Keratinocyte (primary cell): ENCODE data around the gene TBC1D8. TPM values are rescaled to one million over a fixed set of nuclear protein-coding genes. Genes with fewer than 3 reads are reported as not detected.

Experiments
- DNase-seq: peaks from one replicate; pipeline ENCODE4 v3.0.0-alpha.2; 2011; ENCODE audit warnings: low read depth, missing footprints, low spot score
- FAIRE-seq: peaks from 2 replicates; lab custom pipeline; 2011; peaks lifted over from hg19 to GRCh38; lab: Jason Lieb, UNC
- H2AFZ ChIP-seq: 2 replicates; pipeline ENCODE4 v1.6.0; 2012; ENCODE audit warnings: low read length, control low read depth, inconsistent platforms; ENCODE audit not compliant: control insufficient read depth
- H3K27ac ChIP-seq: 2 replicates; pipeline ENCODE4 v1.5.1; 2011; ENCODE audit warnings: low read length; ENCODE audit not compliant: control insufficient read depth, insufficient read depth
- H3K27me3 ChIP-seq: 3 replicates; pipeline ENCODE4 v1.6.0; 2011; ENCODE audit warnings: low read length; ENCODE audit not compliant: control insufficient read depth, insufficient read depth; ENCODE audit errors: extremely low read depth
- H3K36me3 ChIP-seq, 2 experiments: 2 replicates in 1 of 2; 3 replicates in 1 of 2; pipeline ENCODE4 v1.5.1; 2011; ENCODE audit warnings: low read length in 2 of 2, mild to moderate bottlenecking in 1 of 2; ENCODE audit not compliant: control insufficient read depth in 2 of 2, insufficient read depth in 2 of 2; ENCODE audit errors: extremely low read depth in 1 of 2
- H3K4me1 ChIP-seq: 3 replicates; pipeline ENCODE4 v1.5.1; 2011; ENCODE audit warnings: low read length; ENCODE audit not compliant: control insufficient read depth, insufficient read depth; ENCODE audit errors: extremely low read depth
- H3K4me2 ChIP-seq: 3 replicates; pipeline ENCODE4 v1.6.0; 2011; ENCODE audit warnings: low read depth, low read length; ENCODE audit not compliant: control insufficient read depth, insufficient read depth; ENCODE audit errors: extremely low read depth
- H3K4me3 ChIP-seq, 3 experiments: fragments of 200-600 bp in 1 of 3; sonication (generic) in 1 of 3; 2 replicates in 2 of 3; 3 replicates in 1 of 3; pipeline ENCODE4 v1.5.1; 2011 to 2016; ENCODE audit warnings: low read length in 3 of 3, mild to moderate bottlenecking in 3 of 3, control low read depth in 2 of 3, inconsistent platforms in 1 of 3, low read depth in 1 of 3, mixed read lengths in 1 of 3, mixed run types in 1 of 3, moderate library complexity in 1 of 3; ENCODE audit not compliant: control insufficient read depth in 2 of 3, insufficient read depth in 2 of 3; ENCODE audit errors: extremely low read depth in 1 of 3
- H3K79me2 ChIP-seq: 2 replicates; pipeline ENCODE4 v1.6.0; 2012; ENCODE audit warnings: low read length; ENCODE audit not compliant: control insufficient read depth, insufficient read depth
- H3K9ac ChIP-seq: 3 replicates; pipeline ENCODE4 v1.6.0; 2011; ENCODE audit warnings: low read length; ENCODE audit not compliant: control insufficient read depth, insufficient read depth; ENCODE audit errors: extremely low read depth
- H3K9me1 ChIP-seq: 3 replicates; pipeline ENCODE4 v1.6.0; 2011; ENCODE audit warnings: low read length; ENCODE audit not compliant: control insufficient read depth, insufficient read depth; ENCODE audit errors: extremely low read depth
- H3K9me3 ChIP-seq: 2 replicates; pipeline ENCODE4 v1.5.1; 2012; ENCODE audit warnings: low read depth, low read length; ENCODE audit not compliant: control insufficient read depth
- H4K20me1 ChIP-seq: 3 replicates; pipeline ENCODE4 v1.6.0; 2011; ENCODE audit warnings: low read length; ENCODE audit not compliant: control insufficient read depth, insufficient read depth; ENCODE audit errors: extremely low read depth
- CTCF ChIP-seq, 3 experiments: IDR thresholded peaks in 1 of 3; conservative IDR thresholded peaks in 1 of 3; optimal IDR thresholded peaks in 1 of 3; 2 replicates in 2 of 3; 3 replicates in 1 of 3; pipeline versions ENCODE3 to v1.5.1; 2011; ENCODE audit warnings: low read length in 3 of 3, mild to moderate bottlenecking in 3 of 3, moderate library complexity in 2 of 3, control low read depth in 1 of 3, inconsistent platforms in 1 of 3; ENCODE audit not compliant: insufficient read depth in 2 of 3; ENCODE audit errors: extremely low read depth in 1 of 3
- EZH2 ChIP-seq: IDR thresholded peaks from one replicate; pipeline ENCODE4 v1.6.1; 2012; ENCODE audit warnings: inconsistent platforms, mild to moderate bottlenecking, low read length, moderate library complexity
- dilution Hi-C: fragments of 300-500 bp; cut with MboI; formaldehyde crosslinking; loops from one replicate; pipeline ENCODE4 v1.7.0; 2020; ENCODE audit warnings: low sequenced_read_pairs; ENCODE audit not compliant: extremely low pct_ligation_motif_present
- polyA plus RNA-seq, 5 experiments: library from polyadenylated mRNA; depleted of rRNA in 3 of 5; stranded (reverse) in 3 of 5; stranded (forward) in 1 of 5; unstranded in 1 of 5; fragments of >200 nt; gene quantifications; 1 replicate in 1 of 5; 2 replicates in 3 of 5; 3 replicates in 1 of 5; pipeline versions ENCODE4 v1.2.1 to v1.2.3, GENCODE V29; 2011 to 2012; ENCODE audit warnings: missing spikeins in 2 of 5, low read depth in 1 of 5, low replicate concordance in 1 of 5

The TBC1D8 gene
- polyA plus RNA-seq, 1 donor (not counting 4 experiments of a cell fraction or from before 2014, with no cell fraction given) = 13.8 TPM

GRCh38 chr2:101111262-101111838 lies 39.8 kb downstream of the TBC1D8 start:
- Histone ChIP-seq H4K20me1 (no peaks in the 10 kb centered on the region), H2AFZ (no peak overlapping the region), H3K4me1 (peaks cover 44% of the 10 kb centered on the region), H3K79me2 (peaks cover 64% of the 10 kb centered on the region), H3K9me3 (no peaks in the 10 kb centered on the region), H3K4me3 (no peak overlapping the region), H3K9ac (no peak overlapping the region), H3K27me3 (no peaks in the 10 kb centered on the region), H3K4me2 (no peak overlapping the region), H3K27ac (no peak overlapping the region), H3K36me3 (no peaks in the 10 kb centered on the region), H3K9me1 (peaks cover 9% of the 10 kb centered on the region)
- DNase-seq (no peak), FAIRE-seq (no peak)
- dilution Hi-C loops = no loop called here
- no peak for TF ChIP-seq CTCF (optimal IDR thresholded peaks at IDR 0.05 in 1 of 3, IDR thresholded peaks at IDR 0.05 in 1 of 3, conservative IDR thresholded peaks at IDR 0.05 in 1 of 3; ENCODE audit: extremely low read depth in 1 of 3, insufficient read depth in 2 of 3, low read length in 3 of 3)
- TF ChIP-seq EZH2 = no peak

GRCh38 chr2:101109451-101110118 lies 41.6 kb downstream of the TBC1D8 start:
- H3K36me3 ChIP-seq = no peaks in the 10 kb centered on the region
- H3K9me3 ChIP-seq = no peaks in the 10 kb centered on the region
- dilution Hi-C loops = no loop called here
- H4K20me1 ChIP-seq = no peaks in the 10 kb centered on the region
- DNase-seq = no peak
- H3K4me3 ChIP-seq = no peak overlapping the region
- H3K79me2 ChIP-seq = peaks cover 61% of the 10 kb centered on the region
- H3K9ac ChIP-seq = peak overlapping the region; percentile 43
- H3K27ac ChIP-seq = no peak overlapping the region
- H3K4me1 ChIP-seq = peaks cover 41% of the 10 kb centered on the region
- TF ChIP-seq EZH2 (no peak), CTCF (optimal IDR thresholded peaks at IDR 0.05 in 1 of 3, IDR thresholded peaks at IDR 0.05 in 1 of 3, conservative IDR thresholded peaks at IDR 0.05 in 1 of 3; ENCODE audit: extremely low read depth in 1 of 3, insufficient read depth in 2 of 3, low read length in 3 of 3) (no peak)
- FAIRE-seq = no peak
- peak overlapping the region; percentile 29 for H3K4me2 ChIP-seq
- H3K9me1 ChIP-seq = peaks cover 9% of the 10 kb centered on the region
- no peaks in the 10 kb centered on the region for H3K27me3 ChIP-seq
- H2AFZ ChIP-seq = peak overlapping the region; percentile 38
